ENCODE data around the gene HMGXB4.

The HMGXB4 gene

GRCh38 chr22:35310556-35311550 is 53.6 kb downstream of the HMGXB4 start:
- DNase-seq (ENCODE audit: low read depth): no peak

- DNase-seq (ENCODE audit: low read depth): no peak
Measured at GRCh38 chr22:35311551-35311999, 54.3 kb downstream of the HMGXB4 start.

GRCh38 chr22:35312198-35313059 is 55.1 kb downstream of the HMGXB4 start:
- no peak for DNase-seq (ENCODE audit: low read depth)

- no peak for DNase-seq (ENCODE audit: low read depth)
Measured at GRCh38 chr22:35313311-35314121, 56.2 kb downstream of the HMGXB4 start.

GRCh38 chr22:35314161-35314942 is 57.1 kb downstream of the HMGXB4 start:
- DNase-seq (ENCODE audit: low read depth): no peak

- no peak for DNase-seq (ENCODE audit: low read depth)
Measured at GRCh38 chr22:35315141-35315854, 58.0 kb downstream of the HMGXB4 start.

GRCh38 chr22:35315855-35316745 is 58.8 kb downstream of the HMGXB4 start:
- no peak for DNase-seq (ENCODE audit: low read depth)

- DNase-seq (ENCODE audit: low read depth): no peak
Measured at GRCh38 chr22:35316751-35317150, 59.5 kb downstream of the HMGXB4 start.

- DNase-seq (ENCODE audit: low read depth): no peak
Measured at GRCh38 chr22:35317680-35318290, 60.5 kb downstream of the HMGXB4 start.

- no peak for DNase-seq (ENCODE audit: low read depth)
Measured at GRCh38 chr22:35318346-35319215, 61.3 kb downstream of the HMGXB4 start.

GRCh38 chr22:35319244-35319985 is 62.1 kb downstream of the HMGXB4 start:
- no peak for DNase-seq (ENCODE audit: low read depth)

GRCh38 chr22:35322126-35322525 is 64.8 kb downstream of the HMGXB4 start:
- DNase-seq (ENCODE audit: low read depth): no peak

- DNase-seq (ENCODE audit: low read depth): no peak
Measured at GRCh38 chr22:35322893-35323292, 65.6 kb downstream of the HMGXB4 start.

GRCh38 chr22:35323305-35323704 is 66.0 kb downstream of the HMGXB4 start:
- DNase-seq (ENCODE audit: low read depth): no peak

- no peak for DNase-seq (ENCODE audit: low read depth)
Measured at GRCh38 chr22:35324067-35324466, 66.8 kb downstream of the HMGXB4 start.

- DNase-seq (ENCODE audit: low read depth): no peak
Measured at GRCh38 chr22:35324762-35325161, 67.5 kb downstream of the HMGXB4 start.

GRCh38 chr22:35325209-35325608 is 67.9 kb downstream of the HMGXB4 start:
- DNase-seq (ENCODE audit: low read depth): no peak
